SK-N-SH (cell line): ENCODE data around the gene C1RL.
"Not testable (repeated sequence)": the region's sequence is repeated elsewhere in the genome, so short reads cannot be mapped to it uniquely, and the experiment has no call there.

Experiments used
- CTCF ChIP-seq: fragments of 200-600 bp; sonication (generic); IDR thresholded peaks from 2 replicates; pipeline ENCODE4 v1.6.1; 2017; ENCODE audit warnings: antibody characterized with exemption, mild to moderate bottlenecking, moderate library complexity
- FOXM1 ChIP-seq: IDR thresholded peaks from 2 replicates; pipeline ENCODE4 v1.4.0; 2012; ENCODE audit warnings: low read depth, mild to moderate bottlenecking

DNA sequence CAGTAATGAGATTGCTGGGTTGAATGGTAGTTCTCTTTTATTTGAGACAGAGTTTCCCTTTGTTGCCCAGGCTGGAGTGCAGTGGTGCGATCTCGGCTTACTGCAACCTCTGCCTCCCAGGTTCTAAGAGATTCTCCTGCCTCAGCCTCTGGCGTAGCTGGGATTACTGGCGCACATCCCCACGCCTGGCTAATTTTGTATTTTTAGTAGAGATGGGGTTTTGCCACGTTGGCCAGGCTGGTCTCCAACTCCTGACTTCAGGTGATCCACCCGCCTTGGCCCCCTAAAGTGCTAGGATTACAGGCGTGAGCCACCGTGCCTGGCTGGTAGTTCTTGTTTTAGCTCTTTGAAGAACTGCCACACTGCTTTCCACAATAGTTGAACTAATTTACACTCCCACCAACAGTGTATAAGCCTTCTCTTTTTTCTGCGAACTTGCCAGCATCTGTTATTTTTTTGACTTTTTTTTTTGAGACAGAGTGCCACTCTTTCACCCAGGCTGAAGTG is 59.5 kb downstream of the C1RL start:
- TF ChIP-seq FOXM1, CTCF: not testable (repeated sequence)
